M059J (cell line): ENCODE measurements around the gene SLC66A3. TPM values are rescaled to one million over a fixed set of nuclear protein-coding genes. Genes with fewer than 3 reads are reported as not detected.

Experiments used
- DNase-seq: peaks from one replicate; pipeline ENCODE4 v3.0.0-alpha.2; 2012; ENCODE audit warnings: low read depth
- total RNA-seq: library from RNA; depleted of rRNA; stranded (reverse); fragments of >200 nt; shearing (Covaris generic); gene quantifications from 2 replicates; pipeline ENCODE4 v1.2.3, GENCODE V29; 2014; rRNA removed

SLC66A3 gene
- 23.3 and 24.1 TPM in 2 replicates for total RNA-seq

DNA sequence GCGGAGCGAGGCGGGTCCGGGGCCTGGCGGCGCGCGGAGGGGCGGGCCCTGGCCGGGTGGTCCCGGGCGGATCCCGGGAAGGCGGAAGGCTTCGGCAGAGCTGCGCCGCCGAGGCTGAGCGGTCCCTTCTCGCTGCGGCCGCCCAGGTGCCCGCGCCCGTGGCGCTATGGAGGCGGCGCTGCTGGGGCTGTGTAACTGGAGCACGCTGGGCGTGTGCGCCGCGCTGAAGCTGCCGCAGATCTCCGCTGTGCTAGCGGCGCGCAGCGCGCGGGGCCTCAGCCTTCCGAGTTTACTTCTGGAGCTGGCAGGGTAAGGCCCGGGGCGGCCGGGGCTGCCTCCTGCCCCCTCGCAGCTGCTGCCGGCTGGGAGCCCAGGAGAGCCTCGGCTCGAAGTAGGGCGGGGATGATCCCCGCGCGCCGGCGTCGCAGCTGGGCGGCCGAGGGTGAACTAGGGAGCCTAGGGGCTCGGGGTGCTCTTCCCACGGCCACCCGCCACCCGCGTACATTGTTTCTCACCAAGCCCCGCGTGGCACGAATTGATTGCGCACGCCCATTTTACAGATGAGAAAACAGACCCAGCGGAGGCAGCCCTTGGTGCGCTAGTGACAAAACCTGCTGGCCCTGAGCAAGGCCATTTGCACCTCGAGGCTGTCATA lies at the start of gene SLC66A3:
SLC66A3 (plus strand) TSS at position 87 of the 655 bp plus-strand sequence; CDS start at position 167, 80 bp downstream.
- peak; percentile 77 for DNase-seq

DNA sequence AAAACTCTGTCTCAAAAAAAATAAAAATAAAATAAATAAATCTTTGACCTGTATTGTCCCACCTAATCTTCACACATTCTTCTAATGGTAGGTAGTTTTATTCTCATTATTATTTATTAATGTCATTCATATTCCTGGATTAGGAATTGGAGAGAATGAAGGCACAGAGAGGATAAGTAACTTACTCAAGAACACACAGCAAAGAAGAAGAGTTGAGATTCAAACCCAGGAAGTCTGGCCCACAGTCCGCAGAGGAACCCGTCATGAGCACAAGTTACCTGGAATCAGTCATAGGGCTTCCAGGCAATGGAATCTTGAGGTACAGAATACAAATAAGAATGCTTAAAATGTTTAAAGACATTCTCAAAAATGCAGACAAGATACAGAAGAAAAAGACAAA lies 46.3 kb upstream of the SLC66A3 start:
- DNase-seq = no peak

DNA sequence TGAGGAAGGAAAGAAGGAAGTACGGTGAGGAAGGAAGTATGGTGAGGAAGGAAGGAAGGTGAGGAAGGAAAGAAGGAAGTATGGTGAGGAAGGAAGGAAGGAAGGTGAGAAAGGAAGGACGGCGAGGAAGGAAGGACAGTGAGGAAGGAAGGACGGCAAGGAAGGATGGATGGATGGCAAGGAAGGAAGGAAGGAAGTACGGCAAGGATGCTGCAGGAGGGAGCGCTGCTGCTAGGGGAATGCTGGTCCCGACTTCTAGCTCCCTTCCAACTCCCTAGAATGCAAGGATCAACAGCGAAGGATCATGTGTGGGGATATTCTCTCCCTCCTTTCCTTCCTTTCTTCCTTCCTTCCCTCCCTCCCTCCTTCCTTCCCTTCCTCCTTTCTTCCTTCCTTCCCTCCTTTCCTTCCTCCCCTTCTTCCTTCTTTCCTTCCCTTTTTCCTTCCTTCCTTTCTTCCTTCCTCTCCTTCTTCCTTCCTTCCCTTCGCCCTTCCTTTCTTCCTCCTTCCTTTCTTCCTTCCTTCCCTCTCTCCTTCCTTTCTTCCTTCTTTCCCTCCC lies 42.3 kb upstream of the SLC66A3 start:
- no peak for DNase-seq

DNA sequence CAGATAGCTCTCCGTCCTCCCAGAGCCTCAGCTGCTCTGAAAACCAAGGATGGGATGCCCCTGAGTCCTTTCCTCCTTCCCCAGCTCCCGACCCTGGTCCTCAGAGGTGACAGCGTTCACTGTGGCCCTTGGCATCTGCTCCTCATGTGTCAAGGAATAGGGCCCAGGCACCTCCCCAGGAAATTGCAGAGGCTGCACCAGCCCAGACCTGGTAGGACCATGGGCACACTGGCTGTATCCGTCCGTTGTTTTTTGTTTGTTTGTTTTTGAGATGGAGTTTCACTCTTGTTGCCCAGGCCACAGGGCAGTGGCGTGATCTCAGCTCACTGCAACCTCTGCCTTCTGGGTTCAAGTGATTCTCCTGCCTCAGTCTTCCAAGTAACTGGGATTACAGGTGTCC lies 37.5 kb upstream of the SLC66A3 start:
- DNase-seq = no peak

DNA sequence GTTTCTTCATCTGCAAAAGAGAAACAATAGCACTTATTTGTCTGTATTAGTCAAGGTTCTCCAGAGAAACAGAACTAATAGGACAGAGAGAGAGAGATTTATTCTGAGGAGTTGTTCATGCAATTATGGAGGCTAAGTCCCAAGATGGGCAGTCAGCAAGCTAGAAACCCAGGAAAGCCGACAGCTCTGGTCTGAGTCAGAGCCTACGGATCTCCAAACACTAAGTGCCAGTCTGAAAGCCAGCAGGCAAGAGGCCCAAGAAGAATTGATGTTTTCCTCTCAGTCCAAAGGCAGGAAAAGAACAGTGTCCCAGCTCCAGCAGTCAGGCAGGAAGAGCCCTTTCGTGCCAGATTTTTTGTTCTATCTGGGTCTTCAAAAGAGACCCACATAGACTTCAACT lies 36.5 kb upstream of the SLC66A3 start:
- peak; percentile 10 for DNase-seq

DNA sequence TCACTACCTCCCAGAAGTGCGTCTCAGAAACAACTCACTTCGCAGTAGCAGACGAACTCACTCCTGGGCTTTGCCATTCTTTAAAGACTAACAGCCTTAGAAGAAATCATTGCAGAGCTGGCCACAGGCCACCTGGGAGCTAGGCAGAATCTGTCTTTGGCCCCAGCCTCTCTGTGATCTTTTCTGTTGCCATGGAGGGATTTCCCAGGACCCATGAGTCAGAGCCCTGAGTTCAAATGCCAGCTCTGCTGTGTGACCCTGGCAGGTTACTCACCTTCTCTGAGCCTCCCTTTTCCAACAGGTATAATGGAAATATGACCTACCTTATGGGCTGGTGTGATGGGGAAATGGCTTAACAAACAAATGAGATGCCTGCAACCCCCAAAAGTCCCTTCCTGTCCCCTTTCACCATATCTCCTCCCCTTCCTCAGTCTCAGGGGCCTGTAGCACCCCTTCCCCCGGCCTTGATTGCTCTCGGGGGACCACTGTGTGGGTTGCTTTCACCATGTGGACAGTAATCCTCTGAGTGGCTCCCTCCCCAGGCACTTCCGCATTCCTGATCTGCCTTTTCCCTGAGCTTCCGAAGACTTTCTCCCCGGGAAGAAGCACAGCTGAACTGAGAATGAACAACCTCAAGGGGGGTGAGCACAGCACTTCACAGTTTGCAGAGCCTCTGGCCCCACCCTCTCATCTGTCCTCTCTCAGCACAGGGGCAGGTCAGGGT lies 34.0 kb upstream of the SLC66A3 start:
- DNase-seq = peak; percentile 19

DNA sequence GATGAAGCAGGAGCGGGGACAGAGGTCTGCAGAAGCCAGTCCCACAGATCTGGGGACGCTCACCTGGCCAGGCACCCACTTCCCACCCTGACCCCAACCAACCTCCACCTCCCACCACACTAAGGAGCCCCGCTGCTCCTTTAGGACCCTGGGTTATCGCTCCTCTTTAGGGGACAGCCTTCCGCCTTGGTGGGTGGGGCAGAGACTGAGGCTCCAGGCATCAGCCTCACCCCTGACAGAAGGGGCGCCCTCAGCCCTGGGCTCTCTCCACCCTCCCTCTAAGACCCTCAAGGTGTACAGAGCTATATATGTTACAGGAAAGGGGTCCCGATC lies 33.5 kb upstream of the SLC66A3 start:
- DNase-seq = no peak

DNA sequence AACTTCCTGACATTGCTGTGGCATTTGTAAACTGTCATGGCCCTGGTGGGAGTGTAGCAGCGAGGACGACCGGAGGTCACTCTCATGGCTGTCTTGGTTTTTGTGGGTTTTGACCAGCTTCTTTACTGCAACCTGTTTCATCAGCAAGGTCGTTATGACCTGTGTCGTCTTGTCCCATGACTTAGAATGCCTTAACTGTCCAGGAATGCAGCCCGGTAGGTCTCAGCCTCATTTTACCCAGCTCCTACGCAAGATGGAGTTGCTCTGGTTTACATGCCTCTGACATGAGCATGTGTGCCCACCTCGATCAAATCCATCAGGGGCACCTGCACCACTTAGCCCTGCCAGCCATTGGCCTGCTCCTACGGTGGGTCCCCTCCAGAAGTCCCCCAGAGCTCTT lies 32.9 kb upstream of the SLC66A3 start:
- DNase-seq = no peak

DNA sequence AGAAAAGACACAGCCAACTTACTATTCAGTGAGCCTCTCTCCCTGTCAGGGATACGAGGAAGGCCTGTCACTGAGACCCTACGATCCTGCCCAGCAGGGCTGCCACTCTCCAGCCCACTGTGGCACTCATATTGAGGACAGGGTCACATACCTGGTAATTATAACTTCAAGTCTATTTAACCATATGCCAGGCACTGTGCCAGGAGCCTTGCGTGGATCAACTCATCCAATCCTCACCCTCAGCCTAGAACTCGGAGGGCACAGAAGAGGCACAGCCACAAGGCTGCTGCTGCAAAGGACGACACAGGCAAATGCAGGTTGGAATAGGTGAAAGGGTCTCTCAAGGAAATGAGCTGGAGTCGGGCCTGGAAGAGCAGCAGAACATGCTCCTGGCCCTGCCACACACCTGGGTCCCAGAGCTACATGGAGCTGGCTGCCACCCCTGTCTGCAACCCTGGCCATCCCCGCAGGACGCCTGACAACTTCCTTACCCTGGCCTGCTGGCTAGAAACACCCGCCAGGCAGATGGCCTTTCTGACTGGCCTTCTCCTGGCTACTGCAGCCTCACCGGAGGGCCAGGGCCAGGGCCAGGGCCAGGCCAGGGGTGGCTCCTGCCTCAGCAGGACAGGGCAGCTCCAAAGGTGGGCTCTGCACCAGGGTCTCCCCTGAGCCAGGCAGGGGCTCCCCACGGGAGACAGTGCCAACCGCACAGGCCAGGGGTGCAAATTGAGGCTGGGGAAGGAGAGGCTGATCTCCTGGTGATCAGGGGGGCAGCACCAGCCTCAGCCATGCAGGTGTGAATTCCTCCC lies 32.1 kb upstream of the SLC66A3 start:
- DNase-seq = no peak

DNA sequence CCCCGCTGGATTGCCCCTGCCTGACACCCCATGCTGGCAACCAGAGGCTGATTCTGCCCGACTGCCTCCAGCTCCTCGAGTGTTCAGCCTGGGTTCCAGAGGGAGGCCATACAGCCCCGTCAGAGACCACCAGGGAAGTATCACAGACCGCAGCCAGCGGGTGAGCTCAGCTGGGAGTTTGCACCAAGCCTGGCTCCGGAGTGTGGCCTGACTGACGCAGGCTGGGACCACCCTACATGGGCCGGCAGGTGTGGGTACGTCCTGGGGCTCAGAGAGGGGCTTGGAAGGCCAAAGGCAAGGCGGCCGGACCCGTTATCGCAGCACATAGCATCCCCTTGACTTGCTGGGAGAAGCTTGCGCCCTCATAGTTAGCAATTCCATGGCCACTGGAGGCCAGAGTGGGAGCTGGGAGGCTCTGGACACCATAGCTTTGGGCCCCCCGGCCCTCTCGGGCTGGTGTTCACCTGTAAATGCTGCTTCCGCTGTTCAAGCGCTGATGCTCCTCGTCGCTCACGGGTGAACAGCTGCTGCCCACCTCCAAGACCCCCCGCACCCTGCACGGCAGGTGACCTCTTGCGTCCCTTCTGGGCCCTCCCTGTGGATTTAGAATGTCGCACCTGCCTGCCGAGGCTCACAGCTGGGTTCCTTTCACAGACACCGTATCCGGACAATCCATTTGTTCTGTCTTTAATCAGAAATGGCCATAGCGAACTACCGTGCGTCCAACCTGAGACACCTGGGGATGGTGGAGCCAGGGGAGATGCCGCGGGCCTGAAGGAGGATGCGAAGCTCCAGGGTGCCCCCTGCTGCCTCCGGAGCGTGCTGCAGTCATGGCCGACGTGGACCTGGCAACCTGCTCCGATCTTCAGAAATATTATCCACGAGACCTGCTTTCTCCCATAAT lies 31.2 kb upstream of the SLC66A3 start:
- peak; percentile 41 for DNase-seq

DNA sequence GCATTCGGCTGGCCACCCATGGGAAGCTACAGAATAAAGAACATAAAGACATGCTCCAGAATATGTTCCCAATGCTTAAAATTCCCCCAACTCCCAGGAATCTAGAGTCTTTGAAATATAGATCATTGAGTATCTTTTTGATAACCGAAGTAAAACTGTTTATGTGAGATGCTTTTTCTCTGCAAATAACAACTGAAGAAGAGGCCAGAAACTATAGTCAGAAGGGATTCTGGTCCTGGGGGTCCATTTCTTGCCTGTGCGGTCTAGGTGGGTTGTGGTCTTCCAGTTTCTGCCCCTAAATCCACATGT lies 30.6 kb upstream of the SLC66A3 start:
- DNase-seq = no peak

DNA sequence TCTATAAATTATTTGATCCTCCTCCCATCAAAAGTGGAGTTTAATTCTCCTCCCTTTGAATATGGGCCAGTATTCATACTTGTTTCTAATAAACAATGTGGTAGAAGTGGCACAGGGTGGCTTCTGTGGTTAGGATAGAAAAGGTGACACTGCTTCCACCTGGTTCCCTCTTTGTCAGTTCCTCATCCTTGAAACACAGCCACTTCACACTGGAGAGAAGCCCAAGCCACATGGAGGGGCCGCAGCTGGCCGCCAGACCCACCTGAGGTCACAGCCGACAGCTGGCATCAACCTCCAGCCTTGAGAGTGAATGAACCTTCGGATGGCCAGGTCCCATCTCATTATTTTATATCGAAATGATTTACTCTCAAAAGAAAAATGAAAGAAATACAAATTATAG lies 27.5 kb upstream of the SLC66A3 start:
- no peak for DNase-seq

DNA sequence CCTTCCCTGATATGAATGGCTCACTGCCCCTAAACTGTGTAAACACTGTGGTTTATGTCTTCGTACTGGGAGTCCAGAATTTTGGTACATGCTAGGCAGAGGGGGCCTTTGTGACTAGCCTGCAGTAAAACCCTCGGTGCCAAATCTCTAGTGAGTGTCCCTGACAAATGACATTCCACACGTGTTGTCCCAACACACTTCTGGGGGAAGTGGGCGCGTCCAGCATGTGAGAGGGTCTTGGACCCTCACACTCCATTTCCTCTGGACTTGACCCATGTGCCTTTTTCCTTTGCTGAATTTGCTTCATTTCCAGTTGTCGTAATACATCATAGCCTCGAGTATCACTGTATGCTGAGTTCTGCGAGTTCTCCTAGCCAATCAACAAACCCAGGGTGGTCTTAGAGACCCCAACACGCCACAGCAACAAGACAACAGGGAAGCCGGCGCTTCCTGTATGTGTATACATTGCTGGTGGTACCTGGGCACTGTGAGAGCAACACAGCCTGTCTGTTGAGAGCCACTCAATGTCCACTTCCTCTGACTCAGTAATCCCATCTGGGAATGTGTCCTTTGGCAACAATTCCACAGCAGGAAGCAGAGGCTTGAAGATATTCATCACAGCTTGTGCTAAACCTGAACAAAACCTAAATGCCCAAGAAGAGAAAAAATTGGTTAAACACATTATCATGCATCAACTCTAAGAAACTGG lies 26.9 kb upstream of the SLC66A3 start:
- peak; percentile 70 for DNase-seq

DNA sequence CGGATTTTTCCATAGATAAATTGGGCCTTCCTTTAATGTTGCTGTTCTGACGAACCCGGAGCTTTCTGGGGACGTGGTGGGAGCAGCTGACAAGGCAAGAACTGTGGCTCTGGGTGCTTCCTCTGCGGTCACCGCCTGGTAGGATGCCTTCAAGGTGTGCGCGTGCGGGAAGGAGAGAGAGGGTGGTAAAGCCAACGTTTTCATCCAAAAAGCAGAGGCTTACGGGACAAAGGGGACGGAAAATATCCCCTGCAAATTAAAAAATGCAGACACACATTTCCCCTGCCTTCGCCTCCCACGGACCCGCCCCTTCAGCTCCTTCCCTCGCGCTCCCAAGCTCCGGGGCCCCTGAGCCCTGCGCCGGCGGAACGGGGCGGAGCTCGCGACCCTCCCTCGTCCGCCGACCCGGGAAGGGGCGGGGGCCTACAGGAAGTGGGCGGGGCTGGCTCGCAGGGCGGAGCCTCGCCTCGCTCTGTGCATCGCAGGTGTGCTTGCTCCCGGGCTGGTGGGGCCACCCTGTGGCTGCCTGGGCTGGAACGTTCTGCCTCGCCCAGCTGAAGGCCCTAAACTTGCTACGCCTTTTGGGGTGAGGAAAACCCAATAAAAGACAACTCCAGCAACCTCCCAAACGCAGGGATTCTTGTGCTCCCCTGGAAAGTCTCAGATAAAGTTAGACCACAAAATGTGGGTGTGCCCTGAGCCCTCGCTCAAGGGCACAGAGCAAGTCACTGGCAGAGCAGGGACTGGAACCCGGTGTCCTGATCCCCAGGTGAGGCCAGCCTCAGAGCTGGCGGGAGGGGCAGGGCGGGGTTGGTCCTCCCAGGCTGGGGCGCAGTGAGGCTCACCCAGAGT lies 25.4 kb upstream of the SLC66A3 start:
- DNase-seq = no peak

DNA sequence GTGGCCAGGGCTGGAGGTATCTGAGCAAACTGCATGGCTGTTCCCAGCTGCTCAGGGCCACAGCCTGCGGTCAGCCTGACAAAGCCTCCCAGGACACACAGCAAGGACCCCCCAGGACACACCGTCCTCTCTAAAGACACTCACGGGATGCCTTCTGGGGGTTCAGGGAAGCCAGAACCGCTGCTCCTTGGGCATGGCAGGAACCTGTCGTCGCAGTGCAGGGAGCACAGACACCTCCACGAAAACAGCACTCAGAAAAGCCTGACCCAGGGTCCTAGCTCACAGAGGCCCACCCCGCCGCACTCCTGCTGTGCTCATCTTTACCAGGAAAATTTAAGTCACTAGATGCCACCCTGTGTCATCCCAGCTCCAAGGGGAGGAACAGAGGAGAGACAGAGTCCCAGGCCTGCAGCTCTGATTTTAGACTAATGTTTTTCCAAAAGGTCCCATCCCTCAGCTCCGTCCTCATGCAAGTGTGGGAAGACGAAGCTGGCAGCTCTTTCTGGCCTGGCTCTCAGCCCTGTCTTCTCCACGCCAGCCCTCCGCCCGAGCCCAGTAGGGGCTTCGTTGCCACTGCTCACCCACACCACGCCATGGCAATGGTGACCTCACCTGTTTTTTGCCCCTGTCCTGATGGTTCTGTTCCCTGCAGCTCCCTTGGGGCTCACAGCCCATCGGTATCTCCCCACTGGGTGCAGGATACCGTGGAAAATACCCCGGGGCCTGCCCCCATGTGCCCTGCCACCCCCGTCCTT lies 23.9 kb upstream of the SLC66A3 start:
- no peak for DNase-seq

DNA sequence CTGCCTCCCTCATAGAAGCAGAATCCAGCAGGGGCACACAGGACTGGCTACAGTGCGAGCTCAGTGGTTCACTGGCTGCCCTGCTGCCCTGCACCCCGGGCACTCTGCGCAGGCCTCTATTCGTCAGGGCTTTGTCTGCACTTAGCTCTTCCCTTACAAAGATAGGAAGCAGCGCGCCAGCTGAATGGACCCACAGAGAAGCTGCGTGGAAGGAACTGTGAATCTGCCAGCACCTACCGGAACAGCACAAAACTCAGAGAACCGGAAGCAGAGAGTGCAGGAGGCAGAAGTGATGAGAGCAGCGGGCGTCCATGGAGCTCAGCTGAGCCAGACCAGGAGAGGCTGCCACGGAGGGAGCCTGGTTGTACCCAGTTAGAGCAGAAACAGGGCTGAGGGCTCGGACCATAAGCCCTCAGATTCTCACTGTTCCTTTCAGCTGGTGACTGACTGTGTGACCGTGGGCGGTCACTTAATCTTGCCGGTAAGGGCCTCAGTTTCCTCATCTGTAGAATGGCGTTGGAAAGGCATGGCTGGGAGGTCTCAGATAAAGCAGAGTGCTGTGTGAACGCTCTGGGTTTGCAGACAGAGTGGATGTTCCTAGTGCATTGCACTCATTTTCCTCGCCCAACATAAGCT lies 23.1 kb upstream of the SLC66A3 start:
- no peak for DNase-seq

DNA sequence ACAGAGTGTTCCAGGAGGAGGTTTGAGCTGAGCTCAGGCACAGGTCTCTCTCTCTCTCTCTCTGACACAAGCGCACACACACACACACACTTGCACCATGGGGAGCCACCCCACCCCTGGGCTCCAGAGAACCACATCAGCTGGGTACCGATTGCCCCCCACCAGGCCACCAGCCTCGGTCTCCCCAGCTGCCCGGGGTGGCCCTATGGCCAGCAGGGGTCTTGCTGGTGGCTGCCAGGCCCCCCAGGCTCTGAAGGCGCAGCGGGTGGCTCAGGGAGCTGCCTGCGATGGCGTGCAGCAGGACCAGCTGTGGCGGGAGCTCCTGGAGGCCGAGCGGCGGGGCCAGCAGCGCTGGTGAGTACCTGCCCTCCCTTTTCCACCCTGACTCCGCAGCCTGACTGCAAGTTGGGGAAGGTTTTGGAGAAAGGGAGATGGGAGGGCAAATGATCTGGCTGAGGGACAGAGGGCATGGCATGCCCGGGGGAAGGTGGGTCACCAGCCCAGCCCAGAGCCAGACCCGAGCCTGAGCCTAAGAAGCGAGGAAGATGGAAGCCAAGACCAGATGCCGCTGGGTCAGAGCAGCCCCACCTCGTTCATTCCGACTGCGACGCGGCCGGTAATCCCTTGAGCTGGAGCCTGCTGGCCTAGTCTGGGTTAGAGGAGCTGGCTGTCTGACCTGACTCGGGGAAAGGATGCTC lies 21.9 kb upstream of the SLC66A3 start:
- DNase-seq = no peak

DNA sequence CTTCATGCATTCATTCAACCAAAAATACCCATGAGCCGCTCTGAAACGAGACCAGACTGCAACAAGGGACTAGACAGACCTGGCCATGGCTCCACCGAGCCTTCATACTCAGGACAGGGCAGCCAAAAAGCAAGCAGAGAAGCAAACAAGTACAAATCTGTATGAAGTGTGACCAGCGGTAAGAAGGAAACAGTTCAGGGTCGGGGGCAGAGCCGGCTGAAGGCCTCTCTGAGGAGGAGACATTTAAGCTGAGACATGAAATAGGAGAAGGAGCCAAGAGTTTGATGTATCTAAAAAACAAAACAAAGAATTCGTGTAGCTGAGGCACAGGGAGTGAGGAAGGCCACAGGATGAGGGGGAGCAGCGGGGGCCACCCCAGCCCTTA lies 21.3 kb upstream of the SLC66A3 start:
- no peak for DNase-seq
